GM12878 (cell line): ENCODE measurements around the gene OLFM1.

Experiments used
- BCL11A ChIP-seq: IDR thresholded peaks from 2 replicates; pipeline ENCODE4 v1.6.1; 2011; ENCODE audit warnings: low read depth, low read length
- CTCF ChIP-seq, 3 experiments: IDR thresholded peaks in 2 of 3; conservative IDR thresholded peaks in 1 of 3; 2 replicates each; pipeline ENCODE4 v1.5.1; 2011; ENCODE audit warnings: low read depth in 3 of 3, low read length in 3 of 3, mild to moderate bottlenecking in 3 of 3, control low read depth in 2 of 3, moderate library complexity in 2 of 3, inconsistent platforms in 1 of 3, mixed read lengths in 1 of 3; ENCODE audit not compliant: control insufficient read depth in 2 of 3, insufficient read depth in 1 of 3; ENCODE audit errors: extremely low read depth in 1 of 3
- EP300 ChIP-seq, 2 experiments: fragments of 150-350 bp in 1 of 2; IDR thresholded peaks; 2 replicates each; pipeline ENCODE4 v1.6.1; 2011 to 2012; ENCODE audit warnings: low read depth in 2 of 2, low read length in 2 of 2, borderline replicate concordance in 1 of 2, improper control_type of control experiment in 1 of 2, inconsistent platforms in 1 of 2; ENCODE audit not compliant: control insufficient read depth in 1 of 2
- EZH2 ChIP-seq: IDR thresholded peaks from 2 replicates; pipeline ENCODE4 v1.6.1; 2012; ENCODE audit warnings: low read depth, mild to moderate bottlenecking, control low read depth, inconsistent platforms, low read length, borderline replicate concordance; ENCODE audit not compliant: control insufficient read depth
- NR2C2 ChIP-seq: IDR thresholded peaks from 2 replicates; pipeline ENCODE4 v1.6.1; 2011; ENCODE audit warnings: borderline replicate concordance, low read depth; ENCODE audit not compliant: control insufficient read depth, insufficient read length
- POLR2A ChIP-seq: IDR thresholded peaks from 2 replicates; pipeline ENCODE4 v1.6.1; 2011; ENCODE audit warnings: low read depth, mild to moderate bottlenecking, low read length
- RFX5 ChIP-seq: IDR thresholded peaks from 2 replicates; pipeline ENCODE4 v1.6.1; 2011; ENCODE audit warnings: low read depth, low read length, improper control_type of control experiment
- SRF ChIP-seq, 2 experiments: IDR thresholded peaks; 2 replicates each; pipeline ENCODE4 v1.6.1; 2011; ENCODE audit warnings: low read depth in 2 of 2, low read length in 2 of 2, mild to moderate bottlenecking in 1 of 2, moderate library complexity in 1 of 2
- TAF1 ChIP-seq: IDR thresholded peaks from 2 replicates; pipeline ENCODE4 v1.6.1; 2011; ENCODE audit warnings: mild to moderate bottlenecking, low read depth, low read length, borderline replicate concordance
- YY1 ChIP-seq: IDR thresholded peaks from 2 replicates; pipeline ENCODE4 v1.6.1; 2011; ENCODE audit warnings: low read depth, mild to moderate bottlenecking, low read length
- TF ChIP-seq, protein P1 (sequence below): IDR thresholded peaks from 2 replicates; pipeline ENCODE4 v1.6.1; 2012; ENCODE audit warnings: low read depth, low read length, improper control_type of control experiment
- TF ChIP-seq, protein P2 (sequence below): IDR thresholded peaks from 2 replicates; pipeline ENCODE4 v1.6.1; 2012; ENCODE audit warnings: mild to moderate bottlenecking, low read depth, low read length

DNA sequence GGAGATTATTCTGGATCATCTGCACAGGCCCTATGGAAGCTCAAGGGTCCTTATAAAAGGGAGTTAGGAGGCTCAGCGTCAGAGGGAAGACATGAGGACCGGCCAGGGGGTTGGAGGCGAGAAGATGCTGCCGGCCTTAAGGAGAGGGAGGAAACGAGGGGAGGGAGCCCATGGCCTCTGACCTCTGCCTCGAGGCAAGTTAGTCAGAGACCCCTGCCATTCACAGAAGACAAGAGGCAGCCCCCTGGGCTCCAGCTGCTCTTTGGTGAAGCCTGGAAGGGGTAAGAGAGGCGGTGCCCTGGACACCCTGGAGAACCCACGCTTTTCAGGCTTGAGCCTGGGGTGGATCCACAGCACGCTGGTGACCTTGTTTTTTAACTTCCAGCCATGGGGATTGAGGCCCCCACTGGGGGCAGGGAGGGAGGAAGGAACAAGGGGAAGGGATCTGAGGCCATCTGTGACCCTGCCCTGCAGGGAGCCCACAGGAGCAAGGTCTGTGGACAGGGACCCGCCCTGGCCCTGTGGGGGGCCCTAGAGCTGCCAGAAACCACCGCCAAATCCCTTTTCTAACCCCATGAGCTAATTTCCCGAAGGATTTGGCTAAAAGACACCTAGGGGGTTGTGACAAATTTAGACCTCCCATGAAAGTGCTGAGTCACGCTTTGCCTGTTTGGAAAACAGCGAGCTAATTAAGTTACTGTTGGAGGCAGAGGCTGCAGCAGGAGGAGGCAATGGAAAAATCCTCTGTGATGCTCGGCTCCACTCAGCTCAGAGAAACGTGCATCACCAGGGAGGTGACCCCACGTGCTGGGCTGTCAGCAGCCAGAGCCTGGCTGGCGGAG lies 49.7 kb downstream of the OLFM1 start:
- TF ChIP-seq EP300 (IDR thresholded peaks at IDR 0.05; ENCODE audit: borderline replicate concordance in 1 of 2, control insufficient read depth in 1 of 2, low read depth in 2 of 2, low read length in 2 of 2) (no peak), BCL11A (no peak), CTCF (IDR thresholded peaks at IDR 0.05 in 2 of 3, conservative IDR thresholded peaks at IDR 0.05 in 1 of 3; ENCODE audit: control insufficient read depth in 2 of 3, extremely low read depth in 1 of 3, insufficient read depth in 1 of 3, low read depth in 3 of 3, low read length in 3 of 3) (no peak), SRF (IDR thresholded peaks at IDR 0.05; ENCODE audit: low read depth in 2 of 2, low read length in 2 of 2) (no peak), TAF1 (no peak), NR2C2 (no peak), POLR2A (no peak), YY1 (no peak), EZH2 (no peak), RFX5 (no peak)
- TF ChIP-seq, protein P1, sequence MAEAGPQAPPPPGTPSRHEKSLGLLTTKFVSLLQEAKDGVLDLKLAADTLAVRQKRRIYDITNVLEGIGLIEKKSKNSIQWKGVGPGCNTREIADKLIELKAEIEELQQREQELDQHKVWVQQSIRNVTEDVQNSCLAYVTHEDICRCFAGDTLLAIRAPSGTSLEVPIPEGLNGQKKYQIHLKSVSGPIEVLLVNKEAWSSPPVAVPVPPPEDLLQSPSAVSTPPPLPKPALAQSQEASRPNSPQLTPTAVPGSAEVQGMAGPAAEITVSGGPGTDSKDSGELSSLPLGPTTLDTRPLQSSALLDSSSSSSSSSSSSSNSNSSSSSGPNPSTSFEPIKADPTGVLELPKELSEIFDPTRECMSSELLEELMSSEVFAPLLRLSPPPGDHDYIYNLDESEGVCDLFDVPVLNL: no peak
- TF ChIP-seq, protein P2, sequence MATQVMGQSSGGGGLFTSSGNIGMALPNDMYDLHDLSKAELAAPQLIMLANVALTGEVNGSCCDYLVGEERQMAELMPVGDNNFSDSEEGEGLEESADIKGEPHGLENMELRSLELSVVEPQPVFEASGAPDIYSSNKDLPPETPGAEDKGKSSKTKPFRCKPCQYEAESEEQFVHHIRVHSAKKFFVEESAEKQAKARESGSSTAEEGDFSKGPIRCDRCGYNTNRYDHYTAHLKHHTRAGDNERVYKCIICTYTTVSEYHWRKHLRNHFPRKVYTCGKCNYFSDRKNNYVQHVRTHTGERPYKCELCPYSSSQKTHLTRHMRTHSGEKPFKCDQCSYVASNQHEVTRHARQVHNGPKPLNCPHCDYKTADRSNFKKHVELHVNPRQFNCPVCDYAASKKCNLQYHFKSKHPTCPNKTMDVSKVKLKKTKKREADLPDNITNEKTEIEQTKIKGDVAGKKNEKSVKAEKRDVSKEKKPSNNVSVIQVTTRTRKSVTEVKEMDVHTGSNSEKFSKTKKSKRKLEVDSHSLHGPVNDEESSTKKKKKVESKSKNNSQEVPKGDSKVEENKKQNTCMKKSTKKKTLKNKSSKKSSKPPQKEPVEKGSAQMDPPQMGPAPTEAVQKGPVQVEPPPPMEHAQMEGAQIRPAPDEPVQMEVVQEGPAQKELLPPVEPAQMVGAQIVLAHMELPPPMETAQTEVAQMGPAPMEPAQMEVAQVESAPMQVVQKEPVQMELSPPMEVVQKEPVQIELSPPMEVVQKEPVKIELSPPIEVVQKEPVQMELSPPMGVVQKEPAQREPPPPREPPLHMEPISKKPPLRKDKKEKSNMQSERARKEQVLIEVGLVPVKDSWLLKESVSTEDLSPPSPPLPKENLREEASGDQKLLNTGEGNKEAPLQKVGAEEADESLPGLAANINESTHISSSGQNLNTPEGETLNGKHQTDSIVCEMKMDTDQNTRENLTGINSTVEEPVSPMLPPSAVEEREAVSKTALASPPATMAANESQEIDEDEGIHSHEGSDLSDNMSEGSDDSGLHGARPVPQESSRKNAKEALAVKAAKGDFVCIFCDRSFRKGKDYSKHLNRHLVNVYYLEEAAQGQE: no peak
